Psoas muscle (tissue), 8 donors: ENCODE data around the gene DDAH1. TPM values are rescaled to one million over a fixed set of nuclear protein-coding genes. Genes with fewer than 3 reads are reported as not detected.

Source experiments
- ATAC-seq, 4 donors: fragments of 200-7000 bp; cut with Tn5 transposase; one replicate each; pipeline ENCODE4 v1.9.1; 2020; ENCODE audit warnings: moderate library complexity in 3 of 4, mild to moderate bottlenecking in 2 of 4
- DNase-seq, 2 donors: peaks; one replicate each; pipeline ENCODE4 v3.0.0-alpha.2; 2020
- H3K27ac ChIP-seq: fragments of 200-600 bp; one replicate; pipeline ENCODE4 v1.8.0; 2022
- H3K27me3 ChIP-seq, 3 donors: fragments of 200-600 bp in 1 of 3; one replicate each; pipeline versions ENCODE4 v1.6.1 to v1.8.0; 2013 to 2022; ENCODE audit warnings: low read length in 2 of 3, mild to moderate bottlenecking in 2 of 3, moderate library complexity in 1 of 3; ENCODE audit not compliant: insufficient read depth in 3 of 3
- H3K36me3 ChIP-seq, 2 donors: fragments of 200-600 bp in 1 of 2; one replicate each; pipeline versions ENCODE4 v1.6.1 to v1.8.0; 2013 to 2022; ENCODE audit warnings: low read depth in 1 of 2, mild to moderate bottlenecking in 1 of 2, moderate library complexity in 1 of 2; ENCODE audit not compliant: insufficient read depth in 1 of 2
- H3K4me1 ChIP-seq: fragments of 200-600 bp; one replicate; pipeline ENCODE4 v1.8.0; 2022
- H3K4me3 ChIP-seq: fragments of 200-600 bp; one replicate; pipeline ENCODE4 v1.8.0; 2022; ENCODE audit warnings: mild to moderate bottlenecking
- H3K9me3 ChIP-seq: fragments of 200-600 bp; one replicate; pipeline ENCODE4 v1.8.0; 2022
- WGBS, 3 donors: extraction: QIAGEN DNeasy Blood & Tissue Kit; methylation state at CpG; one replicate each; pipeline versions ENCODE4 v1.1.6 to v1.1.7; 2013; 5-methylcytosine and 5-hydroxymethylcytosine counted together
- intact Hi-C, 2 donors: fragments of 100-400 bp; cut with DNase I; formaldehyde crosslinking; loops; one replicate each; pipeline versions ENCODE4 v1.11.0 to v1.14.2; 2022
- polyA plus RNA-seq, 3 donors: library from polyadenylated mRNA; stranded (reverse); fragments of 200-250 nt; gene quantifications; one replicate each; pipeline ENCODE4 v1.2.3, GENCODE V29; 2013
- total RNA-seq, 4 donors: library from RNA; stranded (reverse); fragmentation: NEBNext Ultra II Directional in 2 of 4; extraction: Animal tissue kit (Norgen Biotek cat#: 25700) in 2 of 4; gene quantifications; one replicate each; pipeline versions ENCODE4 v1.2.1 to v1.2.4, GENCODE V29; 2021 to 2023
- TF ChIP-seq, protein P1 (sequence below): fragments of 200-600 bp; IDR thresholded peaks from one replicate; pipeline ENCODE4 v1.8.0; 2022; ENCODE audit warnings: antibody characterized with exemption
- donor health status: healthy with polysubstance abuse.
- donor health status: DM: no; HTN: no; CAD: no; lungs with moderate emphysema.
- donor health status: Bipolar disorder and iron deficiency.
- donor health status: healthy.
- donor health status: DM: yes; HTN: yes; CAD: no.
- donor health status: DM: no; HTN: no; CAD: no.
- donor health status: DM: no; HTN: no; CAD: no.
- donor health status: DM: yes; HTN: yes; CAD: no.

Gene DDAH1
- total and polyA plus RNA-seq, 7 donors: 2.1 to 53.6 (median 8.2) TPM

DNA sequence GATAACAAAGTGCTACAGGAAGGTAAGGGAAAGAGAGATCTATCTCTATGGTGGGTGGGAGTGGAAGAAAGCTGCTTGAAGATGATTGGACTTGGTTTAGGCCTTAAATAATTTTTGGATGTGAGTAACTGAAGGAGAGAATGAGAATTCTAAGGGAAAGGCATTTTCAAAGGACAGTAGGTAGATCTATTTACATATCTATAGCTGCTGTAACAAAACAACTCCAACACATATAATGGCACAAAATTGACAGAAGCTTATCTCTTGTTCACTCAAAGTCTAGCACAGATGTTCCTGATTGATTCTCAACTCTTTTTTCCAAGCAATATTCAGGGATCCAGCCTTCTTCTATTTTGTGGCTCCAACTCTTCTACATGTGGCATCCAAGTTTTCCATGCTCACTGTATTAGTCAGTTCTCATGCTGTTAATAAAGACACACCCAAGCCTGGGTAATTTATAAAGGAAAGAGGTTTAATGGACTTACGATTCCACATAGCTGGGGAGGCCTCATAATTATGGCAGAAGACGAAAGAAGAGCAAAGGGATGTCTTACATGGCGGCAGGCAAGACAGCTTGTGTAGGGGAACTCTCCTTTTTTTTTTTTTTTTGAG lies 3.1 kb upstream of the DDAH1 start:
- no peak overlapping the region for H3K27ac ChIP-seq
- TF ChIP-seq, protein P1, sequence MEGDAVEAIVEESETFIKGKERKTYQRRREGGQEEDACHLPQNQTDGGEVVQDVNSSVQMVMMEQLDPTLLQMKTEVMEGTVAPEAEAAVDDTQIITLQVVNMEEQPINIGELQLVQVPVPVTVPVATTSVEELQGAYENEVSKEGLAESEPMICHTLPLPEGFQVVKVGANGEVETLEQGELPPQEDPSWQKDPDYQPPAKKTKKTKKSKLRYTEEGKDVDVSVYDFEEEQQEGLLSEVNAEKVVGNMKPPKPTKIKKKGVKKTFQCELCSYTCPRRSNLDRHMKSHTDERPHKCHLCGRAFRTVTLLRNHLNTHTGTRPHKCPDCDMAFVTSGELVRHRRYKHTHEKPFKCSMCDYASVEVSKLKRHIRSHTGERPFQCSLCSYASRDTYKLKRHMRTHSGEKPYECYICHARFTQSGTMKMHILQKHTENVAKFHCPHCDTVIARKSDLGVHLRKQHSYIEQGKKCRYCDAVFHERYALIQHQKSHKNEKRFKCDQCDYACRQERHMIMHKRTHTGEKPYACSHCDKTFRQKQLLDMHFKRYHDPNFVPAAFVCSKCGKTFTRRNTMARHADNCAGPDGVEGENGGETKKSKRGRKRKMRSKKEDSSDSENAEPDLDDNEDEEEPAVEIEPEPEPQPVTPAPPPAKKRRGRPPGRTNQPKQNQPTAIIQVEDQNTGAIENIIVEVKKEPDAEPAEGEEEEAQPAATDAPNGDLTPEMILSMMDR: no peak
- H3K4me3 ChIP-seq: no peak overlapping the region
- no peaks in the 10 kb centered on the region for H3K36me3 ChIP-seq
- DNase-seq: no peak
- no peak for ATAC-seq
- 93 to 99% (median 97%) methylated on average over 3 of the region's 3 CpGs for WGBS, 3 donors
- no peaks in the 10 kb centered on the region for H3K27me3 ChIP-seq
- H3K9me3 ChIP-seq: no peaks in the 10 kb centered on the region
- intact Hi-C loops: loop anchor here (10.0 kb wide), 2 partner anchors 123 to 163 kb away; no protein-coding TSS in a partner anchor
- peaks cover 6% of the 10 kb centered on the region for H3K4me1 ChIP-seq

GRCh38 chr1:85467036-85467435 lies 2.1 kb upstream of the DDAH1 start:
- WGBS, 3 donors: 96 to 97% (median 97%) methylated on average over 5 of the region's 5 CpGs
- DNase-seq (no peak), ATAC-seq (no peak)
- Histone ChIP-seq H3K36me3 (no peaks in the 10 kb centered on the region), H3K27me3 (no peaks in the 10 kb centered on the region), H3K4me3 (no peak overlapping the region), H3K27ac (no peak overlapping the region), H3K9me3 (no peaks in the 10 kb centered on the region), H3K4me1 (peaks cover 6% of the 10 kb centered on the region)
- intact Hi-C loops: loop anchor here (10.0 kb wide), 2 partner anchors 122 to 162 kb away; no protein-coding TSS in a partner anchor
- TF ChIP-seq, protein P1: no peak

GRCh38 chr1:85465786-85466134 lies 801 bp upstream of the DDAH1 start:
- H3K4me3 ChIP-seq: peak overlapping the region; percentile 85
- H3K9me3 ChIP-seq: no peaks in the 10 kb centered on the region
- DNase-seq: no peak
- H3K27ac ChIP-seq: no peak overlapping the region
- TF ChIP-seq, protein P1: no peak
- no peaks in the 10 kb centered on the region for H3K36me3 ChIP-seq
- WGBS, 3 donors: 58 to 73% (median 65%) methylated on average over 1 of the region's 1 CpG
- intact Hi-C loops: loop anchor here (10.0 kb wide), 2 partner anchors 121 to 161 kb away; no protein-coding TSS in a partner anchor
- no peak for ATAC-seq
- no peaks in the 10 kb centered on the region for H3K27me3 ChIP-seq
- H3K4me1 ChIP-seq: peaks cover 6% of the 10 kb centered on the region

- Histone ChIP-seq H3K4me3 (peak overlapping the region; percentile 85), H3K4me1 (peaks cover 6% of the 10 kb centered on the region), H3K9me3 (no peaks in the 10 kb centered on the region), H3K36me3 (no peaks in the 10 kb centered on the region), H3K27me3 (no peaks in the 10 kb centered on the region), H3K27ac (peak overlapping the region; percentile 70)
- 0% methylated on average over 60 to 72 of the region's 72 CpGs for WGBS, 3 donors
- TF ChIP-seq, protein P1: no peak
- ATAC-seq (peak; percentile 72 to 86 (median 78)), DNase-seq (peak; percentile 76 to 78)
- intact Hi-C loops: loop anchor here (5.0 to 10.0 kb wide), 3 partner anchors 120 to 160 kb away; no protein-coding TSS in a partner anchor
Observed at GRCh38 chr1:85464497-85465098, 361 bp downstream of the DDAH1 start.
